DMS 273 treated with DMSO at 0.1 percent for 48 hours (cell line): Measurements from ENCODE around the gene GCG.

ENCODE experiments used
- DNase-seq: peaks from one replicate; lab custom pipeline; 2025; lab: John Stamatoyannopoulos, UW

The GCG gene

GRCh38 chr2:162149940-162150339 lies 2.1 kb downstream of the GCG start:
- no peak for DNase-seq

GRCh38 chr2:162149466-162149865 lies 2.6 kb downstream of the GCG start:
- no peak for DNase-seq

- no peak for DNase-seq
Measured at GRCh38 chr2:162148956-162149355, 3.1 kb downstream of the GCG start.

GRCh38 chr2:162143969-162144368 lies 8.1 kb downstream of the GCG start:
- DNase-seq, result no peak

GRCh38 chr2:162138310-162138709 lies 13.7 kb downstream of the GCG start:
- no peak for DNase-seq

GRCh38 chr2:162127422-162127821 lies 24.6 kb downstream of the GCG start:
- no peak for DNase-seq

GRCh38 chr2:162126527-162126926 lies 25.5 kb downstream of the GCG start:
- no peak for DNase-seq

- DNase-seq, result no peak
Measured at GRCh38 chr2:162126111-162126519, 25.9 kb downstream of the GCG start.

GRCh38 chr2:162125138-162125537 lies 26.9 kb downstream of the GCG start:
- no peak for DNase-seq

- peak; percentile 2 for DNase-seq
Measured at GRCh38 chr2:162123806-162124758, 28.0 kb downstream of the GCG start.

GRCh38 chr2:162118166-162119031 lies 33.6 kb downstream of the GCG start:
- no peak for DNase-seq

GRCh38 chr2:162116352-162116751 lies 35.7 kb downstream of the GCG start:
- DNase-seq, result no peak

- DNase-seq, result no peak
Measured at GRCh38 chr2:162115076-162115475, 37.0 kb downstream of the GCG start.

GRCh38 chr2:162114271-162114670 lies 37.8 kb downstream of the GCG start:
- DNase-seq, result no peak

GRCh38 chr2:162113776-162114168 lies 38.3 kb downstream of the GCG start:
- DNase-seq, result no peak

GRCh38 chr2:162113088-162113775 lies 38.8 kb downstream of the GCG start:
- DNase-seq, result no peak

GRCh38 chr2:162111958-162112850 lies 39.8 kb downstream of the GCG start:
- DNase-seq, result no peak

GRCh38 chr2:162107361-162107901 lies 44.6 kb downstream of the GCG start:
- DNase-seq, result no peak

- no peak for DNase-seq
Measured at GRCh38 chr2:162106746-162107145, 45.3 kb downstream of the GCG start.

GRCh38 chr2:162106146-162106551 lies 45.9 kb downstream of the GCG start:
- no peak for DNase-seq

GRCh38 chr2:162103443-162104009 lies 48.5 kb downstream of the GCG start:
- DNase-seq, result no peak
